ENCODE measurements around the gene SORBS1. TPM values are rescaled to one million over a fixed set of nuclear protein-coding genes. Genes with fewer than 3 reads are reported as not detected.

The SORBS1 gene
- total and polyA plus RNA-seq, 4 donors, result 33.2 to 71.3 (median 44.1) TPM

GRCh38 chr10:95530029-95530428 is 31.1 kb downstream of the SORBS1 start (continued):
- TF ChIP-seq, protein P1, sequence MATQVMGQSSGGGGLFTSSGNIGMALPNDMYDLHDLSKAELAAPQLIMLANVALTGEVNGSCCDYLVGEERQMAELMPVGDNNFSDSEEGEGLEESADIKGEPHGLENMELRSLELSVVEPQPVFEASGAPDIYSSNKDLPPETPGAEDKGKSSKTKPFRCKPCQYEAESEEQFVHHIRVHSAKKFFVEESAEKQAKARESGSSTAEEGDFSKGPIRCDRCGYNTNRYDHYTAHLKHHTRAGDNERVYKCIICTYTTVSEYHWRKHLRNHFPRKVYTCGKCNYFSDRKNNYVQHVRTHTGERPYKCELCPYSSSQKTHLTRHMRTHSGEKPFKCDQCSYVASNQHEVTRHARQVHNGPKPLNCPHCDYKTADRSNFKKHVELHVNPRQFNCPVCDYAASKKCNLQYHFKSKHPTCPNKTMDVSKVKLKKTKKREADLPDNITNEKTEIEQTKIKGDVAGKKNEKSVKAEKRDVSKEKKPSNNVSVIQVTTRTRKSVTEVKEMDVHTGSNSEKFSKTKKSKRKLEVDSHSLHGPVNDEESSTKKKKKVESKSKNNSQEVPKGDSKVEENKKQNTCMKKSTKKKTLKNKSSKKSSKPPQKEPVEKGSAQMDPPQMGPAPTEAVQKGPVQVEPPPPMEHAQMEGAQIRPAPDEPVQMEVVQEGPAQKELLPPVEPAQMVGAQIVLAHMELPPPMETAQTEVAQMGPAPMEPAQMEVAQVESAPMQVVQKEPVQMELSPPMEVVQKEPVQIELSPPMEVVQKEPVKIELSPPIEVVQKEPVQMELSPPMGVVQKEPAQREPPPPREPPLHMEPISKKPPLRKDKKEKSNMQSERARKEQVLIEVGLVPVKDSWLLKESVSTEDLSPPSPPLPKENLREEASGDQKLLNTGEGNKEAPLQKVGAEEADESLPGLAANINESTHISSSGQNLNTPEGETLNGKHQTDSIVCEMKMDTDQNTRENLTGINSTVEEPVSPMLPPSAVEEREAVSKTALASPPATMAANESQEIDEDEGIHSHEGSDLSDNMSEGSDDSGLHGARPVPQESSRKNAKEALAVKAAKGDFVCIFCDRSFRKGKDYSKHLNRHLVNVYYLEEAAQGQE (IDR thresholded peaks at IDR 0.05), result no peak
- no peak for TF ChIP-seq HNF4A (conservative IDR thresholded peaks at IDR 0.05)
- TF ChIP-seq RAD21 (IDR thresholded peaks at IDR 0.05), result no peak
- no peak for TF ChIP-seq JUND (IDR thresholded peaks at IDR 0.05)
- no peak for TF ChIP-seq EGR1 (IDR thresholded peaks at IDR 0.05; ENCODE audit: low read depth in 2 of 2)
- no peak for TF ChIP-seq NR2F2 (IDR thresholded peaks at IDR 0.05)
- TF ChIP-seq FOXA1 (IDR thresholded peaks at IDR 0.05), result no peak
- TF ChIP-seq RXRA (IDR thresholded peaks at IDR 0.05), result no peak

DNA sequence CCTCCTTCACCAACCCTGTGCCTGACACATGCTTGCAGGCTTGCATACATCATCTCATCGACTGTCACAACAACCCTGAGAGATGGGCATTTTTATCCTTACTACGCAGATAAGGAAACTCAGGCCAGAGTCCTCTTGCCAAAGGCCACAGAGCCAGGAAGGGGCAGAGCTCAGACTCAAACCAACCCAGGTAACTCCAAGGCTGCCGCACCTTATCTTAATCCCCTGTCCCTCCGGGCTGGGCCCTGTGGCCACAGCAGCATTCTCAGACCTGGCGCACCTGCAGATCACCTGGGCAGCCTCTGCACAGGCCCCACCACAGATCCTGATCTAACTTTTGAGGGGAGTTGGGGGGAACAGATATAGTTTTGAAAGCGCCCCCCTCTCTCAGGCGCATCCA is 35.1 kb downstream of the SORBS1 start:
- TF ChIP-seq, protein P2, sequence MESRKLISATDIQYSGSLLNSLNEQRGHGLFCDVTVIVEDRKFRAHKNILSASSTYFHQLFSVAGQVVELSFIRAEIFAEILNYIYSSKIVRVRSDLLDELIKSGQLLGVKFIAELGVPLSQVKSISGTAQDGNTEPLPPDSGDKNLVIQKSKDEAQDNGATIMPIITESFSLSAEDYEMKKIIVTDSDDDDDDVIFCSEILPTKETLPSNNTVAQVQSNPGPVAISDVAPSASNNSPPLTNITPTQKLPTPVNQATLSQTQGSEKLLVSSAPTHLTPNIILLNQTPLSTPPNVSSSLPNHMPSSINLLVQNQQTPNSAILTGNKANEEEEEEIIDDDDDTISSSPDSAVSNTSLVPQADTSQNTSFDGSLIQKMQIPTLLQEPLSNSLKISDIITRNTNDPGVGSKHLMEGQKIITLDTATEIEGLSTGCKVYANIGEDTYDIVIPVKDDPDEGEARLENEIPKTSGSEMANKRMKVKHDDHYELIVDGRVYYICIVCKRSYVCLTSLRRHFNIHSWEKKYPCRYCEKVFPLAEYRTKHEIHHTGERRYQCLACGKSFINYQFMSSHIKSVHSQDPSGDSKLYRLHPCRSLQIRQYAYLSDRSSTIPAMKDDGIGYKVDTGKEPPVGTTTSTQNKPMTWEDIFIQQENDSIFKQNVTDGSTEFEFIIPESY (IDR thresholded peaks at IDR 0.05), result no peak
- no peak for TF ChIP-seq RAD21 (IDR thresholded peaks at IDR 0.05)
- no peak for TF ChIP-seq EGR1 (IDR thresholded peaks at IDR 0.05; ENCODE audit: low read depth in 2 of 2)
- TF ChIP-seq YY1 (IDR thresholded peaks at IDR 0.05), result no peak
- TF ChIP-seq TAF1 (conservative IDR thresholded peaks at IDR 0.05), result no peak
- Histone ChIP-seq H3K36me3 (ENCODE audit: control insufficient read depth in 4 of 4, insufficient read depth in 3 of 4, low read depth in 1 of 4, low read length in 3 of 4) (peaks cover 0 to 2% (median 0%) of the 10 kb centered on the region in 4 donors), H3K27ac (ENCODE audit: low read depth in 1 of 2, low read length in 2 of 2) (no peak overlapping the region), H3K9ac (ENCODE audit: low read depth in 1 of 2, low read length in 2 of 2) (no peak overlapping the region), H3K4me1 (ENCODE audit: control insufficient read depth in 4 of 4, insufficient read depth in 4 of 4, low read length in 3 of 4) (peaks cover 2 to 17% (median 9%) of the 10 kb centered on the region in 4 donors), H3K27me3 (ENCODE audit: control insufficient read depth in 4 of 4, insufficient read depth in 4 of 4, low read length in 3 of 4) (no peaks in the 10 kb centered on the region), H3K9me3 (ENCODE audit: control insufficient read depth in 4 of 4, low read length in 3 of 4) (no peaks in the 10 kb centered on the region), H3K4me3 (ENCODE audit: low read depth in 1 of 3, low read length in 3 of 3) (no peak overlapping the region)
- no peak for DNase-seq (ENCODE audit: low spot score)
- WGBS, result 88% methylated on average over 7 of the region's 7 CpGs

DNA sequence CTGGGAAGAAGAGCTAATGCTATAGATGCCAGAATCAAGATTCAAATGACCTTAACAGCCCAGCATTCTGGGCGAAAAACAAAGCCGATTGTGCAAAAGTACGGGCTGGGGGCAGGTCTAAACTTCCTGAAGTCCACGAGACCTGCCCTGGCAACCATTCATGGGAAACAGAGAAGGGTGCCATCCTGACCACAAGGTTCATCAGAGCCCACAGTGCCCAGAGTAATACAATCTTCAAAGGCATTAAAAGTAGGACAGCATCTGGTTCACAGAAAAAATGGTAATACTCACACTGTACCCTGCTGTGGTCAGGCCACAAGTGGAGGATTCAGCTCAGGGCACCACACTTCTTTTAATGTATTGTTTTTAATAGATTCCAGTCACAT is 36.1 kb downstream of the SORBS1 start:
- Histone ChIP-seq H3K36me3 (ENCODE audit: control insufficient read depth in 4 of 4, insufficient read depth in 3 of 4, low read depth in 1 of 4, low read length in 3 of 4) (peaks cover 0 to 2% (median 0%) of the 10 kb centered on the region in 4 donors), H3K27ac (ENCODE audit: low read depth in 1 of 2, low read length in 2 of 2) (no peak overlapping the region), H3K4me3 (ENCODE audit: low read depth in 1 of 3, low read length in 3 of 3) (no peak overlapping the region), H3K27me3 (ENCODE audit: control insufficient read depth in 4 of 4, insufficient read depth in 4 of 4, low read length in 3 of 4) (no peaks in the 10 kb centered on the region), H3K9me3 (ENCODE audit: control insufficient read depth in 4 of 4, low read length in 3 of 4) (no peaks in the 10 kb centered on the region), H3K4me1 (ENCODE audit: control insufficient read depth in 4 of 4, insufficient read depth in 4 of 4, low read length in 3 of 4) (peaks cover 2 to 14% (median 8%) of the 10 kb centered on the region in 4 donors), H3K9ac (ENCODE audit: low read depth in 1 of 2, low read length in 2 of 2) (no peak overlapping the region)
- 32% methylated on average over 4 of the region's 4 CpGs for WGBS
- no peak for DNase-seq (ENCODE audit: low spot score)
- TF ChIP-seq, protein P1 (IDR thresholded peaks at IDR 0.05), result no peak
- TF ChIP-seq, protein P2 (IDR thresholded peaks at IDR 0.05), result no peak
- TF ChIP-seq CTCF (IDR thresholded peaks at IDR 0.05; ENCODE audit: low read depth, low read length, missing input control), result no peak
- peak; percentile 29 for TF ChIP-seq YY1 (IDR thresholded peaks at IDR 0.05)
- no peak for TF ChIP-seq HNF4G (IDR thresholded peaks at IDR 0.05)
- TF ChIP-seq SP1 (IDR thresholded peaks at IDR 0.05), result no peak
- no peak for TF ChIP-seq FOXA1 (IDR thresholded peaks at IDR 0.05)
- peak in 1 of 2 donors; percentile 9 for TF ChIP-seq JUND (IDR thresholded peaks at IDR 0.05)
- TF ChIP-seq ATF3 (IDR thresholded peaks at IDR 0.05), result no peak
- no peak for TF ChIP-seq RAD21 (IDR thresholded peaks at IDR 0.05)
- no peak for TF ChIP-seq EGR1 (IDR thresholded peaks at IDR 0.05; ENCODE audit: low read depth in 2 of 2)
- TF ChIP-seq GABPA (IDR thresholded peaks at IDR 0.05 in 1 of 2, conservative IDR thresholded peaks at IDR 0.05 in 1 of 2), result no peak
- TF ChIP-seq TAF1 (conservative IDR thresholded peaks at IDR 0.05), result no peak
- TF ChIP-seq FOXA2 (IDR thresholded peaks at IDR 0.05), result no peak

All from liver (tissue), 9 donors.